BLaER1 (cell line): Measurements from ENCODE around the gene IGFL2.
"Not testable (repeated sequence)": the region's sequence is repeated elsewhere in the genome, so short reads cannot be mapped to it uniquely, and the experiment has no call there.

Experiments used
- H3K27ac ChIP-seq: shearing (Covaris generic); formaldehyde crosslinking; 2 replicates; pipeline ENCODE4 v1.8.1; 2022
- H3K27me3 ChIP-seq: shearing (Covaris generic); formaldehyde crosslinking; 2 replicates; pipeline ENCODE4 v1.8.1; 2022
- H3K36me3 ChIP-seq: shearing (Covaris generic); formaldehyde crosslinking; 2 replicates; pipeline ENCODE4 v1.8.1; 2022
- H3K4me1 ChIP-seq: shearing (Covaris generic); formaldehyde crosslinking; 2 replicates; pipeline ENCODE4 v1.8.1; 2022
- H3K4me2 ChIP-seq: shearing (Covaris generic); formaldehyde crosslinking; 2 replicates; pipeline ENCODE4 v1.8.1; 2022
- H3K4me3 ChIP-seq: shearing (Covaris generic); formaldehyde crosslinking; 2 replicates; pipeline ENCODE4 v1.8.1; 2022
- H3K9ac ChIP-seq: shearing (Covaris generic); formaldehyde crosslinking; 2 replicates; pipeline ENCODE4 v1.8.1; 2022
- H3K9me3 ChIP-seq: shearing (Covaris generic); formaldehyde crosslinking; 2 replicates; pipeline ENCODE4 v1.8.1; 2022
- H4K20me1 ChIP-seq: shearing (Covaris generic); formaldehyde crosslinking; 2 replicates; pipeline ENCODE4 v1.8.1; 2022
- Cebpa-rat ChIP-seq: shearing (Covaris generic); IDR thresholded peaks from 2 replicates; pipeline ENCODE4 v1.8.1; 2022

The IGFL2 gene

GRCh38 chr19:46197314-46198070, 49.5 kb downstream of the IGFL2 start:
- no peak overlapping the region for H3K4me2 ChIP-seq
- no peak overlapping the region for H3K27ac ChIP-seq
- H3K4me1 ChIP-seq = no peaks in the 10 kb centered on the region
- no peaks in the 10 kb centered on the region for H3K9me3 ChIP-seq
- no peak for TF ChIP-seq Cebpa-rat
- no peaks in the 10 kb centered on the region for H4K20me1 ChIP-seq
- no peak overlapping the region for H3K9ac ChIP-seq
- no peak overlapping the region for H3K4me3 ChIP-seq
- no peaks in the 10 kb centered on the region for H3K36me3 ChIP-seq
- no peaks in the 10 kb centered on the region for H3K27me3 ChIP-seq

GRCh38 chr19:46198756-46199155, 50.7 kb downstream of the IGFL2 start:
- Histone ChIP-seq H3K4me3 (no peak overlapping the region), H3K4me1 (no peaks in the 10 kb centered on the region), H3K27me3 (no peaks in the 10 kb centered on the region), H3K9ac (no peak overlapping the region), H3K9me3 (no peaks in the 10 kb centered on the region), H3K27ac (no peak overlapping the region), H3K36me3 (no peaks in the 10 kb centered on the region), H4K20me1 (no peaks in the 10 kb centered on the region), H3K4me2 (no peak overlapping the region)
- TF ChIP-seq Cebpa-rat = no peak

- Histone ChIP-seq H3K27me3 (no peaks in the 10 kb centered on the region), H3K9ac (no peak overlapping the region), H3K27ac (no peak overlapping the region), H3K9me3 (no peaks in the 10 kb centered on the region), H3K36me3 (no peaks in the 10 kb centered on the region), H4K20me1 (no peaks in the 10 kb centered on the region), H3K4me2 (no peak overlapping the region), H3K4me1 (no peaks in the 10 kb centered on the region), H3K4me3 (no peak overlapping the region)
- no peak for TF ChIP-seq Cebpa-rat
Measured at GRCh38 chr19:46201454-46202310, 53.6 kb downstream of the IGFL2 start.

- Histone ChIP-seq H3K27me3 (no peaks in the 10 kb centered on the region), H3K9ac (no peak overlapping the region), H4K20me1 (no peaks in the 10 kb centered on the region), H3K4me1 (no peaks in the 10 kb centered on the region), H3K27ac (no peak overlapping the region), H3K4me3 (no peak overlapping the region), H3K9me3 (no peaks in the 10 kb centered on the region), H3K36me3 (no peaks in the 10 kb centered on the region), H3K4me2 (no peak overlapping the region)
- no peak for TF ChIP-seq Cebpa-rat
Measured at GRCh38 chr19:46202426-46202825, 54.4 kb downstream of the IGFL2 start.

GRCh38 chr19:46202872-46203860, 55.1 kb downstream of the IGFL2 start:
- no peak overlapping the region for H3K4me2 ChIP-seq
- H3K27ac ChIP-seq = no peak overlapping the region

GRCh38 chr19:46204008-46204407, 56.0 kb downstream of the IGFL2 start:
- no peaks in the 10 kb centered on the region for H3K9me3 ChIP-seq
- no peak for TF ChIP-seq Cebpa-rat
- H3K4me3 ChIP-seq = no peak overlapping the region
- H3K36me3 ChIP-seq = no peaks in the 10 kb centered on the region
- no peak overlapping the region for H3K27ac ChIP-seq
- H4K20me1 ChIP-seq = no peaks in the 10 kb centered on the region
- no peak overlapping the region for H3K9ac ChIP-seq
- H3K4me2 ChIP-seq = no peak overlapping the region
- no peaks in the 10 kb centered on the region for H3K27me3 ChIP-seq
- no peaks in the 10 kb centered on the region for H3K4me1 ChIP-seq

More at GRCh38 chr19:46202872-46203860, 55.1 kb downstream of the IGFL2 start:
- Histone ChIP-seq H3K9ac (no peak overlapping the region), H3K4me1 (no peaks in the 10 kb centered on the region), H4K20me1 (no peaks in the 10 kb centered on the region), H3K36me3 (no peaks in the 10 kb centered on the region), H3K27me3 (no peaks in the 10 kb centered on the region), H3K9me3 (no peaks in the 10 kb centered on the region), H3K4me3 (no peak overlapping the region)
- no peak for TF ChIP-seq Cebpa-rat

- Histone ChIP-seq H4K20me1 (no peaks in the 10 kb centered on the region), H3K27me3 (no peaks in the 10 kb centered on the region), H3K4me2 (no peak overlapping the region), H3K4me1 (peaks cover 11% of the 10 kb centered on the region; the same call in 1 of the 2 replicates), H3K27ac (no peak overlapping the region), H3K4me3 (no peak overlapping the region), H3K36me3 (no peaks in the 10 kb centered on the region), H3K9ac (no peak overlapping the region), H3K9me3 (no peaks in the 10 kb centered on the region)
- no peak for TF ChIP-seq Cebpa-rat
Measured at GRCh38 chr19:46205183-46205984, 57.3 kb downstream of the IGFL2 start.

- Histone ChIP-seq H3K27ac (no peak overlapping the region), H3K27me3 (no peaks in the 10 kb centered on the region), H3K4me2 (no peak overlapping the region), H3K9ac (no peak overlapping the region), H4K20me1 (no peaks in the 10 kb centered on the region), H3K36me3 (no peaks in the 10 kb centered on the region), H3K4me1 (peaks cover 11% of the 10 kb centered on the region; the same call in 1 of the 2 replicates), H3K9me3 (no peaks in the 10 kb centered on the region), H3K4me3 (no peak overlapping the region)
- no peak for TF ChIP-seq Cebpa-rat
Measured at GRCh38 chr19:46206176-46206575, 58.1 kb downstream of the IGFL2 start.

- Histone ChIP-seq H3K4me2 (no peak overlapping the region), H3K36me3 (no peaks in the 10 kb centered on the region), H4K20me1 (no peaks in the 10 kb centered on the region), H3K9ac (no peak overlapping the region), H3K27me3 (no peaks in the 10 kb centered on the region), H3K27ac (no peak overlapping the region), H3K9me3 (no peaks in the 10 kb centered on the region), H3K4me1 (peaks cover 11% of the 10 kb centered on the region; the same call in 1 of the 2 replicates), H3K4me3 (no peak overlapping the region)
- no peak for TF ChIP-seq Cebpa-rat
Measured at GRCh38 chr19:46206682-46207081, 58.6 kb downstream of the IGFL2 start.

GRCh38 chr19:46207858-46208257, 59.8 kb downstream of the IGFL2 start:
- not testable (repeated sequence) for H3K4me3 ChIP-seq, H3K27me3 ChIP-seq, H3K4me2 ChIP-seq, H3K9me3 ChIP-seq, H4K20me1 ChIP-seq, H3K36me3 ChIP-seq, H3K9ac ChIP-seq, H3K27ac ChIP-seq
- peaks cover 11% of the 10 kb centered on the region; the same call in 1 of the 2 replicates for H3K4me1 ChIP-seq
